ENCODE results near the gene TMC4. TPM values are rescaled to one million over a fixed set of nuclear protein-coding genes. Genes with fewer than 3 reads are reported as not detected.
A peak's percentile ranks its signal among the peaks of the same experiment; 100 is the strongest.

The TMC4 gene
- total and polyA plus RNA-seq, 7 donors = 0.66 to 55.4 (median 13.9) TPM; not detected in 2

GRCh38 chr19:54152267-54152666, 20.7 kb downstream of the TMC4 start:
- TF ChIP-seq EP300 (IDR thresholded peaks at IDR 0.05) = no peak
- no peak for TF ChIP-seq POLR2AphosphoS5 (IDR thresholded peaks at IDR 0.05)
- no peak for TF ChIP-seq CTCF (IDR thresholded peaks at IDR 0.05)
- no peak for TF ChIP-seq POLR2A (IDR thresholded peaks at IDR 0.05)
- DNase-seq = no peak

GRCh38 chr19:54151362-54152035, 21.5 kb downstream of the TMC4 start:
- Histone ChIP-seq H3K4me1 (peaks cover 0 to 14% (median 2%) of the 10 kb centered on the region in 4 donors), H3K4me3 (no peak overlapping the region), H3K36me3 (peaks cover 79 to 100% (median 89%) of the 10 kb centered on the region in 4 donors), H3K9me3 (no peaks in the 10 kb centered on the region), H3K27me3 (no peaks in the 10 kb centered on the region), H3K27ac (no peak overlapping the region)
- intact Hi-C loops (cut with DNase I) = no loop called here
- no peak for DNase-seq
- WGBS, 2 donors = 86 to 92% methylated on average over 23 of the region's 23 CpGs
- TF ChIP-seq CTCF (IDR thresholded peaks at IDR 0.05) = no peak
- TF ChIP-seq POLR2A (IDR thresholded peaks at IDR 0.05) = no peak
- no peak for TF ChIP-seq POLR2AphosphoS5 (IDR thresholded peaks at IDR 0.05)
- no peak for TF ChIP-seq EP300 (IDR thresholded peaks at IDR 0.05)

More at GRCh38 chr19:54152267-54152666, 20.7 kb downstream of the TMC4 start:
- Histone ChIP-seq H3K27ac (no peak overlapping the region), H3K4me3 (no peak overlapping the region), H3K9me3 (no peaks in the 10 kb centered on the region), H3K36me3 (peaks cover 76 to 100% (median 88%) of the 10 kb centered on the region in 4 donors), H3K4me1 (peaks cover 0 to 8% (median under 1%) of the 10 kb centered on the region in 4 donors), H3K27me3 (no peaks in the 10 kb centered on the region)
- intact Hi-C loops (cut with DNase I) = no loop called here
- WGBS, 2 donors = 93 to 96% methylated on average over 12 of the region's 12 CpGs

GRCh38 chr19:54149021-54149812, 23.7 kb downstream of the TMC4 start:
- no peak for DNase-seq
- Histone ChIP-seq H3K4me1 (peaks cover 0 to 14% (median 2%) of the 10 kb centered on the region in 4 donors), H3K4me3 (no peak overlapping the region), H3K27me3 (no peaks in the 10 kb centered on the region), H3K9me3 (no peaks in the 10 kb centered on the region), H3K27ac (no peak overlapping the region), H3K36me3 (peaks cover 79 to 100% (median 89%) of the 10 kb centered on the region in 4 donors)
- 85 to 87% methylated on average over 12 of the region's 12 CpGs for WGBS, 2 donors
- intact Hi-C loops (cut with DNase I) = no loop called here
- TF ChIP-seq POLR2A (IDR thresholded peaks at IDR 0.05) (no peak), POLR2AphosphoS5 (IDR thresholded peaks at IDR 0.05) (no peak), EP300 (IDR thresholded peaks at IDR 0.05) (no peak), CTCF (IDR thresholded peaks at IDR 0.05) (no peak)

- Histone ChIP-seq H3K36me3 (peaks cover 81 to 100% (median 90%) of the 10 kb centered on the region in 4 donors), H3K27ac (peak overlapping the region in 2 of 4 donors; percentile 18 to 32), H3K9me3 (no peaks in the 10 kb centered on the region), H3K4me1 (peaks cover 0 to 14% (median 2%) of the 10 kb centered on the region in 4 donors), H3K4me3 (no peak overlapping the region), H3K27me3 (no peaks in the 10 kb centered on the region)
- DNase-seq = no peak
- TF ChIP-seq CTCF (IDR thresholded peaks at IDR 0.05) (no peak), POLR2A (IDR thresholded peaks at IDR 0.05) (no peak), EP300 (IDR thresholded peaks at IDR 0.05) (no peak), POLR2AphosphoS5 (IDR thresholded peaks at IDR 0.05) (no peak)
- 88 to 90% methylated on average over 19 of the region's 19 CpGs for WGBS, 2 donors
- intact Hi-C loops (cut with DNase I) = no loop called here
Measured at GRCh38 chr19:54148158-54148557, 24.8 kb downstream of the TMC4 start.

Measured in sigmoid colon (tissue), 7 donors.